PC-3 (cell line): Measurements from ENCODE around the gene ZDHHC1. TPM values are rescaled to one million over a fixed set of nuclear protein-coding genes. Genes with fewer than 3 reads are reported as not detected.
A peak's percentile ranks its signal among the peaks of the same experiment; 100 is the strongest.

ENCODE experiments used
- ATAC-seq: fragments of 200-7000 bp; cut with Tn5 transposase; 2 replicates; pipeline ENCODE4 v1.9.1; 2020; ENCODE audit warnings: mild to moderate bottlenecking, moderate library complexity
- BruUV-seq: library from RNA; stranded (reverse); fragments of 400-500 nt; replicated peaks from 2 replicates; lab custom pipeline; 2021; lab: Mats Ljungman, UMichigan
- CTCF ChIA-PET: fragments of 300-600 bp; sonication (Branson Sonifier 250); formaldehyde crosslinking; loops from one replicate; lab custom pipeline; 2022; ENCODE audit warnings: antibody characterized with exemption; lab: Charles Lee
- POLR2A ChIA-PET: fragments of 300-600 bp; sonication (Branson Sonifier 250); formaldehyde crosslinking; loops from one replicate; lab custom pipeline; 2022; ENCODE audit warnings: antibody characterized with exemption; ENCODE audit not compliant: unreplicated experiment; lab: Charles Lee
- DNase-seq: peaks from one replicate; pipeline ENCODE4 v3.0.0-alpha.2; 2015
- H2AFZ ChIP-seq: fragments of 300-600 bp; sonication (generic); 2 replicates; pipeline ENCODE4 v1.6.0; 2016; ENCODE audit warnings: antibody characterized with exemption, low read length
- H3F3A ChIP-seq: fragments of 300-600 bp; sonication (generic); one replicate; pipeline ENCODE4 v1.6.0; 2017; ENCODE audit warnings: antibody characterized with exemption, low read length, control low read depth, mild to moderate bottlenecking; ENCODE audit not compliant: unreplicated experiment
- H3K27ac ChIP-seq: fragments of 300-600 bp; sonication (generic); 2 replicates; pipeline ENCODE4 v1.5.1; 2016; ENCODE audit warnings: mild to moderate bottlenecking, low read length
- H3K27me3 ChIP-seq: fragments of 300-600 bp; sonication (generic); 2 replicates; pipeline ENCODE4 v1.6.1; 2016; ENCODE audit warnings: low read length, mixed read lengths
- H3K36me3 ChIP-seq: fragments of 300-600 bp; sonication (generic); 2 replicates; pipeline ENCODE4 v1.6.1; 2016; ENCODE audit warnings: low read depth, mixed run types, low read length, mixed read lengths
- H3K4me1 ChIP-seq: fragments of 300-600 bp; sonication (generic); 2 replicates; pipeline ENCODE4 v1.5.1; 2016; ENCODE audit warnings: low read length; ENCODE audit not compliant: insufficient read depth
- H3K4me2 ChIP-seq: fragments of 300-600 bp; sonication (generic); 2 replicates; pipeline ENCODE4 v1.6.0; 2016; ENCODE audit warnings: low read length
- H3K4me3 ChIP-seq: fragments of 300-600 bp; sonication (generic); 2 replicates; pipeline ENCODE4 v1.5.1; 2016; ENCODE audit warnings: mild to moderate bottlenecking, low read length, mixed read lengths
- H3K79me2 ChIP-seq: fragments of 300-600 bp; sonication (generic); 2 replicates; pipeline ENCODE4 v1.6.1; 2017; ENCODE audit warnings: low read length, mixed read lengths
- H3K9ac ChIP-seq: fragments of 300-600 bp; sonication (generic); 2 replicates; pipeline ENCODE4 v1.6.0; 2016; ENCODE audit warnings: mild to moderate bottlenecking, low read length
- H3K9me2 ChIP-seq: fragments of 300-600 bp; sonication (generic); replicated peaks from 2 replicates; pipeline ENCODE4 v1.6.1; 2016; ENCODE audit warnings: mixed run types, low read length, mixed read lengths
- H3K9me3 ChIP-seq: fragments of 300-600 bp; sonication (generic); 2 replicates; pipeline ENCODE4 v1.6.1; 2016; ENCODE audit warnings: low read length, mixed read lengths
- H4K20me1 ChIP-seq: fragments of 300-600 bp; sonication (generic); 2 replicates; pipeline ENCODE4 v1.6.1; 2016; ENCODE audit warnings: low read length, mixed read lengths
- EZH2 ChIP-seq: fragments of 300-600 bp; sonication (generic); IDR thresholded peaks from one replicate; pipeline ENCODE4 v1.6.1; 2017; ENCODE audit warnings: antibody characterized with exemption, mild to moderate bottlenecking, low read length; ENCODE audit not compliant: unreplicated experiment
- EZH2phosphoT487 ChIP-seq: fragments of 300-600 bp; sonication (generic); IDR thresholded peaks from 2 replicates; pipeline ENCODE4 v1.6.1; 2018; ENCODE audit warnings: mild to moderate bottlenecking, antibody characterized with exemption, low read length, borderline replicate concordance
- intact Hi-C: fragments of 100-400 bp; cut with micrococcal nuclease; formaldehyde crosslinking; loops from 2 replicates; pipeline ENCODE4 v1.9.0; 2023
- total RNA-seq: library from RNA; depleted of rRNA; stranded (reverse); fragments of >200 nt; gene quantifications from 2 replicates; pipeline ENCODE4 v1.2.3, GENCODE V29; 2014
- TF ChIP-seq, protein P1 (sequence below): fragments of 300-600 bp; sonication (generic); conservative IDR thresholded peaks from 2 replicates; pipeline ENCODE4 v1.5.1; 2017; ENCODE audit warnings: antibody characterized with exemption, low read depth, mild to moderate bottlenecking, low read length

ZDHHC1 gene
- total RNA-seq, 1 experiment from 2014 or later: 4.8 TPM

DNA sequence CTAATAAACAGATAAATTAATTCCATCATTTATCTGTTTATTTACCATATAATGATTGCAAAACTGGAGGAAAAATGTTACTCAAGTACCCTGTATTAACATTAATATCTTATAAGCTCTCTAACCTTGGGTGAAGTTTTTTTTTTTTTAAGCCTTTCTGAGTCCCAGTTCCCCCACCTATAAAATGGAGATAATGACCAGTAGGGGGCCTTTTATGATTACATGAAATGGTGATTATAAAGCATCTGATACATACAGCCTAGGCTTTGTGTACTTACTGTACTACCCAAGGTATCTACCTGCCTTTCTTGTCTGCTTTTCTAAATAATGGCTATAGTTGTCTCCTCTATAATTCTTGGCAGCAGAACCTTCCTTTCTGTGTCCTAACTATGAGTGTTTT is 67.1 kb downstream of the ZDHHC1 start:
- H3K4me3 ChIP-seq: no peak overlapping the region
- peak; percentile 61 for DNase-seq
- peak; percentile 37; the same call in 1 of the 2 replicates for ATAC-seq
- H3K4me1 ChIP-seq: peaks cover 25% of the 10 kb centered on the region
- no peak overlapping the region for H3K27ac ChIP-seq
- no peaks in the 10 kb centered on the region for H3K9me3 ChIP-seq
- H3F3A ChIP-seq: no peaks in the 10 kb centered on the region
- H3K27me3 ChIP-seq: no peaks in the 10 kb centered on the region
- H3K36me3 ChIP-seq: no peaks in the 10 kb centered on the region
- no TSS peak for BruUV-seq
- no peak overlapping the region for H2AFZ ChIP-seq
- POLR2A ChIA-PET: no interaction called here
- CTCF ChIA-PET: interaction anchor here (0.6 to 1.2 kb wide), 2 partner anchors 51 to 305 kb away, joined by 4 to 5 read pairs; no protein-coding TSS in a partner anchor
- intact Hi-C loops: loop anchor here (5.0 to 10.0 kb wide), 2 partner anchors 46 to 72 kb away; partner anchors contain the start of genes PLEKHG4 and TPPP3
- H3K4me2 ChIP-seq: no peak overlapping the region
- H3K9me2 ChIP-seq: no peaks in the 10 kb centered on the region
- no peaks in the 10 kb centered on the region for H4K20me1 ChIP-seq
- no peaks in the 10 kb centered on the region for H3K79me2 ChIP-seq
- TF ChIP-seq, protein P1, sequence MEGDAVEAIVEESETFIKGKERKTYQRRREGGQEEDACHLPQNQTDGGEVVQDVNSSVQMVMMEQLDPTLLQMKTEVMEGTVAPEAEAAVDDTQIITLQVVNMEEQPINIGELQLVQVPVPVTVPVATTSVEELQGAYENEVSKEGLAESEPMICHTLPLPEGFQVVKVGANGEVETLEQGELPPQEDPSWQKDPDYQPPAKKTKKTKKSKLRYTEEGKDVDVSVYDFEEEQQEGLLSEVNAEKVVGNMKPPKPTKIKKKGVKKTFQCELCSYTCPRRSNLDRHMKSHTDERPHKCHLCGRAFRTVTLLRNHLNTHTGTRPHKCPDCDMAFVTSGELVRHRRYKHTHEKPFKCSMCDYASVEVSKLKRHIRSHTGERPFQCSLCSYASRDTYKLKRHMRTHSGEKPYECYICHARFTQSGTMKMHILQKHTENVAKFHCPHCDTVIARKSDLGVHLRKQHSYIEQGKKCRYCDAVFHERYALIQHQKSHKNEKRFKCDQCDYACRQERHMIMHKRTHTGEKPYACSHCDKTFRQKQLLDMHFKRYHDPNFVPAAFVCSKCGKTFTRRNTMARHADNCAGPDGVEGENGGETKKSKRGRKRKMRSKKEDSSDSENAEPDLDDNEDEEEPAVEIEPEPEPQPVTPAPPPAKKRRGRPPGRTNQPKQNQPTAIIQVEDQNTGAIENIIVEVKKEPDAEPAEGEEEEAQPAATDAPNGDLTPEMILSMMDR: peak; percentile 60
- TF ChIP-seq EZH2phosphoT487 (no peak), EZH2 (no peak)
- H3K9ac ChIP-seq: no peak overlapping the region

GRCh38 chr16:67346341-67346740 is 69.9 kb downstream of the ZDHHC1 start:
- Histone ChIP-seq H3K4me2 (peak overlapping the region; percentile 52), H3K27ac (peak overlapping the region; percentile 60), H3K79me2 (no peaks in the 10 kb centered on the region), H3K27me3 (no peaks in the 10 kb centered on the region), H3K9ac (peak overlapping the region; percentile 21), H3K4me1 (peaks cover 25% of the 10 kb centered on the region), H4K20me1 (no peaks in the 10 kb centered on the region), H3F3A (no peaks in the 10 kb centered on the region), H2AFZ (no peak overlapping the region), H3K9me2 (no peaks in the 10 kb centered on the region), H3K9me3 (no peaks in the 10 kb centered on the region), H3K36me3 (no peaks in the 10 kb centered on the region), H3K4me3 (no peak overlapping the region)
- no peak for TF ChIP-seq EZH2
- TF ChIP-seq, protein P1: no peak
- no peak for TF ChIP-seq EZH2phosphoT487
- ChIA-PET POLR2A (no interaction called here), CTCF (no interaction called here)
- DNase-seq (peak; percentile 90), ATAC-seq (peak; percentile 68)
- BruUV-seq: no TSS peak
- intact Hi-C loops: loop anchor here (2.0 to 10.0 kb wide), 3 partner anchors 18 to 69 kb away; partner anchors contain the start of genes PLEKHG4 and TPPP3

DNA sequence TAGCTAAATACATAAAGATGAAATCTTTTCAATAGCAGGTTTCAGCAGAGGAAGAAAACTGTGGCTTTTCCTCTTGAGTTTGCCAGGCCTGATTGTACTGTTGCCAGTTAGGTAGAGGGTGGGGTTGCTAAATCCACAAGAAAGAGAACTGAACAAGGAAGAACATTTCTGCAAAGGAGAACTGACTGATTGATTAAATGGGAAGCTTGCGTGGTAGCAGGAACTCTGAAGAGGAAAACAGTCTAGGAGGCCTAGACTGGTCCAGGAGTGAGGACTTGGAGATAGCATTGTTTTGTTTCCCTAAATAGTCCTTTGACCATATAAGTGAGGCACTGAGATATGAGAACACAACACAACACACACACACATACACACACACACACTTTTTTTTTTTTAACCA is 70.9 kb downstream of the ZDHHC1 start:
- Histone ChIP-seq H3K27me3 (no peaks in the 10 kb centered on the region), H3K9me3 (no peaks in the 10 kb centered on the region), H2AFZ (no peak overlapping the region), H3K27ac (peak overlapping the region; percentile 60), H3F3A (no peaks in the 10 kb centered on the region), H3K79me2 (no peaks in the 10 kb centered on the region), H3K4me3 (no peak overlapping the region), H3K9ac (no peak overlapping the region; the same call in 1 of the 2 replicates), H3K9me2 (no peaks in the 10 kb centered on the region), H4K20me1 (no peaks in the 10 kb centered on the region), H3K4me1 (peaks cover 25% of the 10 kb centered on the region), H3K4me2 (peak overlapping the region; percentile 52), H3K36me3 (no peaks in the 10 kb centered on the region)
- DNase-seq: peak; percentile 24
- TF ChIP-seq EZH2phosphoT487 (no peak), EZH2 (no peak)
- TF ChIP-seq, protein P1: no peak
- ATAC-seq: peak; percentile 48
- POLR2A ChIA-PET: interaction anchor here (0.6 kb wide), 1 partner anchor 294 kb away, joined by 16 read pairs; no protein-coding TSS in a partner anchor
- CTCF ChIA-PET: no interaction called here
- BruUV-seq: no TSS peak
- intact Hi-C loops: loop anchor here (5.0 to 10.0 kb wide), 2 partner anchors 49 to 68 kb away; partner anchors contain the start of genes PLEKHG4 and TPPP3
